ENCODE results near the gene SEC24A.

SEC24A gene

GRCh38 chr5:134769206-134769605, 120.6 kb downstream of the SEC24A start:
- Histone ChIP-seq H3K9me2 (replicated peaks; ENCODE audit: insufficient read depth, low read length) (no peaks in the 10 kb centered on the region), H3K79me2 (ENCODE audit: low read length) (peaks cover 19% of the 10 kb centered on the region), H3K27me3 (replicated peaks; ENCODE audit: insufficient read depth, low read length) (no peaks in the 10 kb centered on the region), H3K4me3 (ENCODE audit: low read length) (no peak overlapping the region), H3F3A (ENCODE audit: insufficient read depth, low read length) (no peaks in the 10 kb centered on the region), H2AFZ (ENCODE audit: low read length) (no peak overlapping the region), H3K4me1 (ENCODE audit: low read length) (no peaks in the 10 kb centered on the region), H3K36me3 (replicated peaks; ENCODE audit: insufficient read depth, low read length) (peaks cover 15% of the 10 kb centered on the region; the same call in 1 of the 2 replicates), H3K9me3 (replicated peaks; ENCODE audit: insufficient read depth, low read length) (no peaks in the 10 kb centered on the region), H3K4me2 (ENCODE audit: low read depth, low read length) (no peak overlapping the region), H3K27ac (ENCODE audit: low read length) (no peak overlapping the region), H3K9ac (ENCODE audit: low read length) (no peak overlapping the region), H4K20me1 (ENCODE audit: insufficient read depth, low read length) (no peaks in the 10 kb centered on the region)
- DNase-seq = no peak
- TF ChIP-seq EZH2 (optimal IDR thresholded peaks at IDR 0.05; ENCODE audit: low read depth, low read length) = no peak
- TF ChIP-seq, protein P1, sequence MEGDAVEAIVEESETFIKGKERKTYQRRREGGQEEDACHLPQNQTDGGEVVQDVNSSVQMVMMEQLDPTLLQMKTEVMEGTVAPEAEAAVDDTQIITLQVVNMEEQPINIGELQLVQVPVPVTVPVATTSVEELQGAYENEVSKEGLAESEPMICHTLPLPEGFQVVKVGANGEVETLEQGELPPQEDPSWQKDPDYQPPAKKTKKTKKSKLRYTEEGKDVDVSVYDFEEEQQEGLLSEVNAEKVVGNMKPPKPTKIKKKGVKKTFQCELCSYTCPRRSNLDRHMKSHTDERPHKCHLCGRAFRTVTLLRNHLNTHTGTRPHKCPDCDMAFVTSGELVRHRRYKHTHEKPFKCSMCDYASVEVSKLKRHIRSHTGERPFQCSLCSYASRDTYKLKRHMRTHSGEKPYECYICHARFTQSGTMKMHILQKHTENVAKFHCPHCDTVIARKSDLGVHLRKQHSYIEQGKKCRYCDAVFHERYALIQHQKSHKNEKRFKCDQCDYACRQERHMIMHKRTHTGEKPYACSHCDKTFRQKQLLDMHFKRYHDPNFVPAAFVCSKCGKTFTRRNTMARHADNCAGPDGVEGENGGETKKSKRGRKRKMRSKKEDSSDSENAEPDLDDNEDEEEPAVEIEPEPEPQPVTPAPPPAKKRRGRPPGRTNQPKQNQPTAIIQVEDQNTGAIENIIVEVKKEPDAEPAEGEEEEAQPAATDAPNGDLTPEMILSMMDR (IDR thresholded peaks at IDR 0.05; ENCODE audit: low read length) = no peak
- no peak for TF ChIP-seq EZH2phosphoT487 (IDR thresholded peaks at IDR 0.05; ENCODE audit: low read length)

- H3K36me3 ChIP-seq (replicated peaks; ENCODE audit: insufficient read depth, low read length) = peaks cover 10% of the 10 kb centered on the region; the same call in 1 of the 2 replicates
- TF ChIP-seq EZH2 (optimal IDR thresholded peaks at IDR 0.05; ENCODE audit: low read depth, low read length) = no peak
- TF ChIP-seq, protein P1 (IDR thresholded peaks at IDR 0.05; ENCODE audit: low read length) = no peak
- no peak for TF ChIP-seq EZH2phosphoT487 (IDR thresholded peaks at IDR 0.05; ENCODE audit: low read length)
- no peaks in the 10 kb centered on the region for H3K4me1 ChIP-seq (ENCODE audit: low read length)
These were observed 124.0 kb downstream of the SEC24A start for GRCh38 chr5:134772461-134773125.

DNA sequence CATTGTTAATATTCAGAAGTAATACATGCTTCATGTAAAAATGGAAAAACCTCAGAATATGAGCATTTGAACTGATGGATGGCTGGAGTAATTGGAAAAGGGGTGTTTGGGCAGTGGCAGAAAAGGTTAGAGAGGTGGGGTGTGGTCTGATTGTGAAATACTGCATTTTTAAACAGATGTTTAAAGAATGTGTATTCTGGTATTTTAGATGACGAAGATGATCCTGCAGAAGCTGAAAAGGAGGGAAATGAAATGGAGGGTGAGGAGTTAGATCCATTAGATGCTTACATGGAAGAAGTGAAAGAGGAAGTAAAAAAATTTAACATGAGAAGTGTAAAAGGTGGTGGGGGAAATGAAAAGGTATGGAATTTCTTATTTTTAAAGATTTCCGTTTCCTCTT, 128.8 kb downstream of the SEC24A start:
- Histone ChIP-seq H3K36me3 (replicated peaks; ENCODE audit: insufficient read depth, low read length) (peaks cover 10% of the 10 kb centered on the region), H3K27ac (ENCODE audit: low read length) (no peak overlapping the region), H3F3A (ENCODE audit: insufficient read depth, low read length) (no peaks in the 10 kb centered on the region), H3K4me2 (ENCODE audit: low read depth, low read length) (no peak overlapping the region), H3K27me3 (replicated peaks; ENCODE audit: insufficient read depth, low read length) (no peaks in the 10 kb centered on the region), H4K20me1 (ENCODE audit: insufficient read depth, low read length) (no peaks in the 10 kb centered on the region), H3K9ac (ENCODE audit: low read length) (no peak overlapping the region), H3K9me2 (replicated peaks; ENCODE audit: insufficient read depth, low read length) (no peaks in the 10 kb centered on the region), H3K79me2 (ENCODE audit: low read length) (no peaks in the 10 kb centered on the region), H3K4me3 (ENCODE audit: low read length) (no peak overlapping the region), H3K4me1 (ENCODE audit: low read length) (no peaks in the 10 kb centered on the region), H2AFZ (ENCODE audit: low read length) (no peak overlapping the region), H3K9me3 (replicated peaks; ENCODE audit: insufficient read depth, low read length) (no peaks in the 10 kb centered on the region)
- TF ChIP-seq, protein P1 (IDR thresholded peaks at IDR 0.05; ENCODE audit: low read length) = no peak
- TF ChIP-seq EZH2 (optimal IDR thresholded peaks at IDR 0.05; ENCODE audit: low read depth, low read length) = no peak
- no peak for TF ChIP-seq EZH2phosphoT487 (IDR thresholded peaks at IDR 0.05; ENCODE audit: low read length)
- no peak for DNase-seq

More at GRCh38 chr5:134772461-134773125, 124.0 kb downstream of the SEC24A start:
- no peak overlapping the region for H3K27ac ChIP-seq (ENCODE audit: low read length)
- no peak overlapping the region for H2AFZ ChIP-seq (ENCODE audit: low read length)
- H3K9me3 ChIP-seq (replicated peaks; ENCODE audit: insufficient read depth, low read length) = no peaks in the 10 kb centered on the region
- H3K4me3 ChIP-seq (ENCODE audit: low read length) = no peak overlapping the region
- H3K9ac ChIP-seq (ENCODE audit: low read length) = no peak overlapping the region
- H3K79me2 ChIP-seq (ENCODE audit: low read length) = no peaks in the 10 kb centered on the region
- H4K20me1 ChIP-seq (ENCODE audit: insufficient read depth, low read length) = no peaks in the 10 kb centered on the region
- no peaks in the 10 kb centered on the region for H3K9me2 ChIP-seq (replicated peaks; ENCODE audit: insufficient read depth, low read length)
- no peak for DNase-seq
- no peaks in the 10 kb centered on the region for H3K27me3 ChIP-seq (replicated peaks; ENCODE audit: insufficient read depth, low read length)
- H3K4me2 ChIP-seq (ENCODE audit: low read depth, low read length) = no peak overlapping the region
- no peaks in the 10 kb centered on the region for H3F3A ChIP-seq (ENCODE audit: insufficient read depth, low read length)

All from MM.1S (cell line).